A549 (cell line): ENCODE results near the gene TCP11.

ENCODE experiments used
- BCL3 ChIP-seq: fragments of >200 bp; sonication (Bioruptor Twin); formaldehyde crosslinking; IDR thresholded peaks from 3 replicates; pipeline ENCODE4 v1.6.1; 2016
- EP300 ChIP-seq, 2 experiments: fragments of >200 bp; sonication (Bioruptor Twin); formaldehyde crosslinking; IDR thresholded peaks; 2 replicates in 1 of 2; 3 replicates in 1 of 2; pipeline ENCODE4 v1.6.1; 2016 to 2017
- MAZ ChIP-seq: fragments of 150-350 bp; IDR thresholded peaks from 2 replicates; pipeline ENCODE4 v1.6.1; 2014; ENCODE audit warnings: antibody characterized with exemption, low read depth, low read length, borderline replicate concordance
- POLR2A ChIP-seq: IDR thresholded peaks from 2 replicates; pipeline ENCODE4 v1.6.1; 2012; ENCODE audit warnings: mild to moderate bottlenecking, low read length
- RAD21 ChIP-seq, 2 experiments: fragments of >200 bp in 1 of 2; sonication (Bioruptor Twin) in 1 of 2; formaldehyde crosslinking in 1 of 2; IDR thresholded peaks in 1 of 2; conservative IDR thresholded peaks in 1 of 2; 2 replicates in 1 of 2; 3 replicates in 1 of 2; pipeline ENCODE4 v1.6.1; 2012 to 2018; ENCODE audit warnings: inconsistent platforms in 1 of 2
- RCOR1 ChIP-seq: fragments of 150-350 bp; IDR thresholded peaks from 2 replicates; pipeline ENCODE4 v1.6.1; 2014; ENCODE audit warnings: antibody characterized with exemption, low read length, low read depth
- TF ChIP-seq, protein P1 (sequence below): fragments of >200 bp; sonication (Bioruptor Twin); formaldehyde crosslinking; IDR thresholded peaks from 3 replicates; pipeline ENCODE4 v1.5.1; 2016
- TF ChIP-seq, protein P2 (sequence below): fragments of 450-650 bp; IDR thresholded peaks from 2 replicates; pipeline ENCODE4 v1.6.1; 2014; ENCODE audit warnings: antibody characterized with exemption
- TF ChIP-seq, protein P3 (sequence below): IDR thresholded peaks from 2 replicates; pipeline ENCODE4 v1.6.1; 2012; ENCODE audit warnings: low read depth, borderline replicate concordance

- TF ChIP-seq EP300 (IDR thresholded peaks at IDR 0.05), result no peak
- TF ChIP-seq, protein P1, sequence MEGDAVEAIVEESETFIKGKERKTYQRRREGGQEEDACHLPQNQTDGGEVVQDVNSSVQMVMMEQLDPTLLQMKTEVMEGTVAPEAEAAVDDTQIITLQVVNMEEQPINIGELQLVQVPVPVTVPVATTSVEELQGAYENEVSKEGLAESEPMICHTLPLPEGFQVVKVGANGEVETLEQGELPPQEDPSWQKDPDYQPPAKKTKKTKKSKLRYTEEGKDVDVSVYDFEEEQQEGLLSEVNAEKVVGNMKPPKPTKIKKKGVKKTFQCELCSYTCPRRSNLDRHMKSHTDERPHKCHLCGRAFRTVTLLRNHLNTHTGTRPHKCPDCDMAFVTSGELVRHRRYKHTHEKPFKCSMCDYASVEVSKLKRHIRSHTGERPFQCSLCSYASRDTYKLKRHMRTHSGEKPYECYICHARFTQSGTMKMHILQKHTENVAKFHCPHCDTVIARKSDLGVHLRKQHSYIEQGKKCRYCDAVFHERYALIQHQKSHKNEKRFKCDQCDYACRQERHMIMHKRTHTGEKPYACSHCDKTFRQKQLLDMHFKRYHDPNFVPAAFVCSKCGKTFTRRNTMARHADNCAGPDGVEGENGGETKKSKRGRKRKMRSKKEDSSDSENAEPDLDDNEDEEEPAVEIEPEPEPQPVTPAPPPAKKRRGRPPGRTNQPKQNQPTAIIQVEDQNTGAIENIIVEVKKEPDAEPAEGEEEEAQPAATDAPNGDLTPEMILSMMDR, result no peak
- TF ChIP-seq, protein P2, sequence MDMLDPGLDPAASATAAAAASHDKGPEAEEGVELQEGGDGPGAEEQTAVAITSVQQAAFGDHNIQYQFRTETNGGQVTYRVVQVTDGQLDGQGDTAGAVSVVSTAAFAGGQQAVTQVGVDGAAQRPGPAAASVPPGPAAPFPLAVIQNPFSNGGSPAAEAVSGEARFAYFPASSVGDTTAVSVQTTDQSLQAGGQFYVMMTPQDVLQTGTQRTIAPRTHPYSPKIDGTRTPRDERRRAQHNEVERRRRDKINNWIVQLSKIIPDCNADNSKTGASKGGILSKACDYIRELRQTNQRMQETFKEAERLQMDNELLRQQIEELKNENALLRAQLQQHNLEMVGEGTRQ, result no peak
- TF ChIP-seq POLR2A, result no peak
- no peak for TF ChIP-seq BCL3
- no peak for TF ChIP-seq MAZ
- TF ChIP-seq, protein P3, sequence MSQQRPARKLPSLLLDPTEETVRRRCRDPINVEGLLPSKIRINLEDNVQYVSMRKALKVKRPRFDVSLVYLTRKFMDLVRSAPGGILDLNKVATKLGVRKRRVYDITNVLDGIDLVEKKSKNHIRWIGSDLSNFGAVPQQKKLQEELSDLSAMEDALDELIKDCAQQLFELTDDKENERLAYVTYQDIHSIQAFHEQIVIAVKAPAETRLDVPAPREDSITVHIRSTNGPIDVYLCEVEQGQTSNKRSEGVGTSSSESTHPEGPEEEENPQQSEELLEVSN, result no peak
- no peak for TF ChIP-seq RCOR1
- no peak for TF ChIP-seq RAD21 (conservative IDR thresholded peaks at IDR 0.05 in 1 of 2, IDR thresholded peaks at IDR 0.05 in 1 of 2)
These were observed 44.8 kb downstream of the TCP11 start for GRCh38 chr6:35096129-35096862.
